HG02981 (cell line): ENCODE measurements around the gene NOX3.
"Not testable (repeated sequence)": the region's sequence is repeated elsewhere in the genome, so short reads cannot be mapped to it uniquely, and the experiment has no call there.

ENCODE experiments used
- ATAC-seq: cut with Tn5 transposase; IDR thresholded peaks from one replicate; pipeline ENCODE4 v1.9.1; 2021; ENCODE audit warnings: mild to moderate bottlenecking, moderate library complexity; ENCODE audit not compliant: unreplicated experiment

The NOX3 gene

DNA sequence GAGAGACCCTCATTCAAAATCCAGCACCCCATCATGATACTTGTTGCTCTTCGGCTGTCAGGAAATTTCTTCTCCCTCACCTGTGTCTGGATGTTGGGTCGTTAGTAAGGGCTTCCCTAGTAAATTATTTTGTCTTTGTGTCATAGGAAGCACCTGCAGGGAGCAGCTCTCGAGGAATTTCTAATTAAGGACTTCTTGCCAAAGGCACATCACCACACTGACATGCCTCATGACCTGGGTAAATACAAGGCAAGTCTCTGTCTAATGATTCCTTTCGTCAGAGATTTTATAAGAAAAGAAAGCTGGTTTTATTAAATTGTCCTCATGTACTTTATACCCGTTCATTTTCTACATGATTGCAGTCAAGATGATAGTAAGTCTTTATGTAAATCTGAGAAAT, at the start of gene NOX3:
NOX3 (minus strand) TSS at position 74 of the 400 bp plus-strand sequence; CDS start at position 35, 39 bp downstream.
- ATAC-seq: no peak

- ATAC-seq: no peak
Observed at GRCh38 chr6:155504848-155505607, 49.4 kb upstream of the NOX3 start.

- ATAC-seq: no peak
Observed at GRCh38 chr6:155502393-155502792, 46.8 kb upstream of the NOX3 start.

DNA sequence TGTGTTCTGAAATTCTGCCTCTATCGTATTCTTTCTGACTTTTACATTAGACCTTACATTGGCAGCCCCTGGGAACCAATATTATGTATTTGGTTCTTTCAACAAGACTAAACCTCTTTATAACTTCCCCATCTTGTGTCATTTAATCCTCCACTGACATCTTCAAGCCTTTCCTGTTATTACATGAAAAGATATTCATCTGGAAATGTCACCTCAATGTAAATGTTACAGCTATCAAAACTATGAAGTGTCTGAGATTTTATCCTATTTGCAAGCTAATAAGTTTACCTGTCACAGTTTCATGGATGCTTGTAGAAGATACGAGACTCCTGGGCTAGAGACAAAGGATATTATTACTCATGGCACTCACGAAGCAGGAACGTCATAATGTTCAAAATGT, 43.9 kb upstream of the NOX3 start:
- ATAC-seq: no peak

GRCh38 chr6:155498370-155498769, 42.7 kb upstream of the NOX3 start:
- no peak for ATAC-seq

- peak; percentile 65 for ATAC-seq
Observed at GRCh38 chr6:155497273-155497672, 41.6 kb upstream of the NOX3 start.

- ATAC-seq: no peak
Observed at GRCh38 chr6:155495011-155495768, 39.6 kb upstream of the NOX3 start.

GRCh38 chr6:155493694-155494143, 38.1 kb upstream of the NOX3 start:
- ATAC-seq: peak; percentile 72

DNA sequence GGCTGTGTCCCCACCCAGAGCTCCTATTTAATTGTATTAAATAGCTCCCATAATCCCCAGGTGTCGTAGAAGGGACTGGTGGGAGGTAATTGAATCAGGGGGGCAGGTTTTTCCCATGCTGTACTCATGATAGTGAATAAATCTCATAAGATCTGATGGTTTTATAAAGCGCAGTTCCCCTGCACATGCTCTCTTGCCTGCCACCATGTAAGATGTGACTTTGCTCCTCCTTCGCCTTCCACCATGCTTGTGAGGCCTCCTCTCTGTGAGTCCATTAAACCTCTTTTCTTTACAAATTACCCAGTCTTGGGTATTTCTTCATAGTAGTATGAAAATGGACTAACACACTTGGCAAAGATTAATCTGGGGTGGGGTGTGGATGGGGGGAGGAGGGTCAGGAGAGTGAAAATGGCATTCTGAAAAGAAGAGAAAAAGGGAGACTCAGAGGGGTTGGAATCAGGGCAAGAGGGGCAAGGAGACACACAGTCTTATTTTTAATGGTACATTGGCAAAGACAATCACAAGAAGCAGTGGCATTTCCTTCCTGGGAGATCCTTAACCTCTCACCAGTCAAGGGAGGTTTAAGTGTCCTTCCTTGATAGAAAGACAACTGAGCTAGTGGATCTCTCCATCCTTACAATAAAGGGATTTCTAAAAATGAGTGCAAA, 37.5 kb upstream of the NOX3 start:
- peak; percentile 15 for ATAC-seq

DNA sequence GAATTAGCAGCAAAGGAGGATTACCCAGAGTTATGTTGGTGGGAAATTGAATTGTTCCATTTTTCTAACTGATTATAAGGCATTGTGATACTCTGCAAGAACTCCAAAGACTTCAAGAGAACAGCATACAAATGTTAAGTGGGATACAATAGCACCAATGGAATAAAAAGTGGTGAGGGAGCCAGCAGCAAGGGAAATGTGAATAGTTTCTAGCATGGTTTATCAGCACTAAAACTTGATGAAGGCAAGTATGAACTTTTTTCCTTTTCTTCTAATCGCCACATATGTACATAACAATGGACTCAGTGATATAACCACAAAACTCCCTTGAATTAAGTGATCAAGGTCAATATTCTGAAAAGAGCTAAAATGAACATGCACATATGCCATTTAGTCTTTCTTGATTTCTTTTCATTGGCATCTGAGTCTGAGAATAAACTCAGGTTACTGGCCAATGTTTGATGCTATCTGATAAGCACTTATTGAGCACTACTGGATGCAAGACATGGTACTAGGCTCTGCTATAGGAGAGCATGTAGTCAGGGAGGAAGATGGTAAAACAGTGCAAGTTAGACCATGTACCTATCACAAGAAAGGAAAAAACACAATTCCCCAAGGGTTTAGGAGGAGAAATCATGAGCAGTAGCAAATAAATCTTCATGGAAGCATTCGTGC, 36.6 kb upstream of the NOX3 start:
- no peak for ATAC-seq

DNA sequence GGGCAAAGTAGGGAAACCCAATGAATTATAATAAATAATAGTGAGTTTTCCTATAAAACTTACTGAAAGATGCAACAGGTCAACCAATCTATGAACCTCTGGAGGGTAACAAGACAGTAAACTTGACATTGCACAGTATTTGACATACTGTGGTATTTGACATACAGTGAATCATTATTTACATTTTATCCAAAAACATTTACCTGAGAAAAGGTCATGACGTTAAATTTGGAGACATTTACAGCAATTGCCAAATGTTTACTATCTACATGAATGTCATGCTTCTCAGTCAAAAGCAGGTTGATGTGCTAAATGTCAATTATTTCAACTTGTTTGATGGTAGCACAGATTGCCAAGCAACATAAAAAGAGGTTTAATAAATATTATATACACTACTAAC, 35.8 kb upstream of the NOX3 start:
- ATAC-seq: no peak

- ATAC-seq: not testable (repeated sequence)
Observed at GRCh38 chr6:155488197-155488596, 32.6 kb upstream of the NOX3 start.

DNA sequence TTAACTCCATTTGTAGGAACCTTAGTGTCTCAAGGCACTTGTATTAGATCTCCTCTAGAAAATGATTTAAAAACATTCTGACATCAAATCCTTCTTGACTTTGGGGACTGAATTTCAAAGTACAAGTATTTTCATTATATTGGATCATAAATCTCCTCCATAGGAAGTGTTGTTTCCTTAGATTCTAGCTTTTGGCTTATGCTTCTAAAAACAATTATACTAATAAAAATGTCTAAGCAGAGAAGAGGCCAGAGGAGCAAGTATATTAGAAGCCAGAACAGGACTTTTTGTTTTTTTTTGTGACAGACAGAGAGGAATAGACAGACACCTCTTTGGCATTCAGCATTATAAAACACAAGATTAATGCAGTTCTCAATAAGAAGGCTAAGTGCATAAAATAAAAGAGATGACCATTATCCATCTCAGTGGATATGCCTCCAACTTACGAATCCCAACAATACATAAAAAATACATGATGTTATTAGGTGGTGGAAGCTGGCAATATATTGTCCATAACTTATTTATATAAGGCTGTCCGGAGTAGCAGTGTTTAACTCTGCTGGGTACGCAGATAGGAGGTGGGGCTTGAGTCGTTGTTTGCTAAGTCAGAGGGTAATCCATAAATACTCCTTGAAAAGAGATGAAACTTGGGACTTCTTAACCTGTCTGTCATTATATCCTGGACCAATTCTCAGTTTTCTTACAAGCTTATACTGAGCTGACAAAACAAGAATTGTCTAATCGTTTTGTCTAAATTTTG, 31.9 kb upstream of the NOX3 start:
- ATAC-seq: no peak

DNA sequence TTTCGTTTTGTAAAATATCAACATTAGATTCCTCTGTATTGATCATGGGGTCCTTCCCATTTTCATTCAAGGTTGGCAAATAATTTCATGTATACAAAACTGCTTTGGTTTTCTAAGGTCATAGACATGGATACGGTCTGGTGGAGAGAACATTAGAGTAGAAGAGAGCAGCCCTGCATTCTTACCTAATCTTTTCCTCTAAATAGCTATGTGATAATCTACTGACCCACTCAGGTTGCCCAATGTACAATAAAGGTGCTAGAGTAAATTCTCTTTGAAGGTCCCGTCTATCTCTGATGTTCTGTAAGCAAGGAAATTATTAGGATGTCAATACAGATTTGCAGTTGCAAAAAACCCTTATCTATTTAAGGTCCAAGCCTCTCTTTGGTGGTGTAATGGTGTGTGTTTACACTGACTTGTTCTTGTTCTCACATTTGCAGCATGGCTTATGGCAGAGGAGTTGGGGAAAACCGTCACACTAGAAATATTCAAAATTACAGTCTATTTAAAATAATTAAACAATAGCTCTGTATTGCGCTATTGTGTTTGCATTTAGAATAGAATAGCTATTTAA, 31.2 kb upstream of the NOX3 start:
- ATAC-seq: no peak

DNA sequence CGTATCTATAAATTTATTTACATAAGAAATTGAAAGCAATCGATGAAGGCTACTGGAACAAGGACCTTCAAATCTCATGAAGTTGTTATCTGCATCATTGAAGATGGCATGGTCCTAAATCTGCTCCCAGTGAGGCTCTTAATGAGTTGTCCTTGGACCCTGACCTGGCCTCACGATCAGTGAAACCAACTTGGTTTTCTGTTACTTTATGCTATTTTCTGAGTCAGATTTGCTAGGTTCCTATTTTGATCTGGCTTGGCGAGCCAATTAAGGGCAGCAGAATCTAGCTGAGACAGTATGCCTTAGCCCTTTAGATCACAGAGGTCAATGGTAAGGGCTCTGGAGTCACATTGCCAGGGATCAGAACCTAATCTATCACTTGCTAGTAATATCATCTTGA, 30.1 kb upstream of the NOX3 start:
- no peak for ATAC-seq

- no peak for ATAC-seq
Observed at GRCh38 chr6:155483858-155484257, 28.2 kb upstream of the NOX3 start.

DNA sequence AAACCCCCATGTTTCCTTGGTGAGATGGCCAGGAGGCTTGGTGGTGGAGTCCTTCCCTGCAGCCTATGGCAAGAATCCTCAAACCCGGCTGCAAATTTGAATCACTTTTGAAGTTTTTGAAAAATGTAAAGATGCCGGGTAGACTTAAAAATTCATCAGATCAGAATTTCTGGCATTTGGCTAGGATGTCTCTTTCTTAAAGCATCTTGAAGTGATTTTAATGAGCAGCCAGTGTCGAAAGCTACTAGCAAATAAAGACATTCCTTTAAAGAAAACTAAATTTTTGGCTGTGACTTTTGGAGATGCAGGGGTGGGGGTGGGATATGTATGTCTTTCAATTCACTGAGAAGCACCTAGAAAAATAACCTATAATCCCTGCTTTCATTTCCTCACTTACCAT, 25.6 kb upstream of the NOX3 start:
- ATAC-seq: no peak

- no peak for ATAC-seq
Observed at GRCh38 chr6:155473741-155474140, 18.1 kb upstream of the NOX3 start.

- no peak for ATAC-seq
Observed at GRCh38 chr6:155472886-155473285, 17.2 kb upstream of the NOX3 start.

- ATAC-seq: not testable (repeated sequence)
Observed at GRCh38 chr6:155470979-155471616, 15.5 kb upstream of the NOX3 start.
